ENCODE results near the gene L1CAM. TPM values are rescaled to one million over a fixed set of nuclear protein-coding genes. Genes with fewer than 3 reads are reported as not detected.

L1CAM gene
- polyA plus RNA-seq, 1 of the 3 experiments (the other 2 are of a cell fraction): 1.9 TPM

GRCh38 chrX:153845195-153845594, 40.8 kb downstream of the L1CAM start:
- H3K27me3 ChIP-seq (ENCODE audit: insufficient read depth): peaks cover 47% of the 10 kb centered on the region

DNA sequence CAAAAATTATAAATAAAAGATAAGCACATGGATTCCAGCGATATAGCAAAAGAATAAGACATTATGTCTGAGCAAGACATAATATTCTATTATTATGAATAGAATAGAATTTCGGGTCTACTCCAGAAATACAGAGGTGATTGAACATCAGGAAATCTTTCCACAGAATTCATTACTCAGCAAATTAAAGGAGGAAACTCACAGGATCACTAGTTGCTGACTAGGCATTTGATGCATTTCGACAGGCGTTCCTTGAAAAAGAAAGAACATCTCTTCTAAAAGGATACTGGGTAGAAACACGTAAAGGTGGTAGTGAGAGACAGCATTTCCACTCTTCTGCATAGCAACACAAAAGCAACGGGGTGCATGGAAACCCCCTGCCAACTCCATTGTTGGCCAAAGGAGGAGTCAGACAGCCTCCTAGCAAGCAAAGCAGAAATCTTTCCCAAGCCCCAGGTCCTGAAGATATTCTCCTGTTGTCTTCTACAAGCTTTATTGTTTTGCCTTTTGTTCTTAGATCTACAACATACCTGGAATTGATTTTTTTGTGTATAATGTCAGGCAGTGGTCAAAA, 41.4 kb downstream of the L1CAM start:
- H3K27me3 ChIP-seq (ENCODE audit: insufficient read depth): peaks cover 41% of the 10 kb centered on the region
- H3K27ac ChIP-seq (ENCODE audit: low read depth in 2 of 2, low read length in 1 of 2): no peak overlapping the region
- ChIA-PET CTCF (no interaction called here), POLR2A (no interaction called here)
- H4K20me1 ChIP-seq (ENCODE audit: insufficient read depth): no peaks in the 10 kb centered on the region
- H3K9me2 ChIP-seq: no peaks in the 10 kb centered on the region
- no peaks in the 10 kb centered on the region for H3K4me1 ChIP-seq (ENCODE audit: control insufficient read depth in 1 of 2, insufficient read depth in 2 of 2, low read depth in 1 of 2, low read length in 1 of 2)
- no peak for DNase-seq
- H3K9me3 ChIP-seq: no peaks in the 10 kb centered on the region
- H3F3A ChIP-seq (replicated peaks; ENCODE audit: insufficient read depth): no peaks in the 10 kb centered on the region
- H3K79me2 ChIP-seq (ENCODE audit: insufficient read depth): no peaks in the 10 kb centered on the region
- H3K4me3 ChIP-seq (ENCODE audit: low read depth in 2 of 2, low read length in 1 of 2): no peak overlapping the region
- H2AFZ ChIP-seq (ENCODE audit: low read depth): no peak overlapping the region
- no peak overlapping the region for H3K9ac ChIP-seq
- WGBS (ENCODE audit: low lambda C conversion rate): 26% methylated on average over 6 of the region's 6 CpGs
- no peaks in the 10 kb centered on the region for H3K36me3 ChIP-seq (replicated peaks in 1 of 2; ENCODE audit: control insufficient read depth in 1 of 2, insufficient read depth in 2 of 2, low read length in 1 of 2)
- TF ChIP-seq POLR2AphosphoS5 (IDR thresholded peaks at IDR 0.05; ENCODE audit: low read depth, low read length) (no peak), USF2 (IDR thresholded peaks at IDR 0.05; ENCODE audit: borderline replicate concordance, low read depth, low read length) (no peak), GABPA (IDR thresholded peaks at IDR 0.05; ENCODE audit: low read depth) (no peak), EZH2phosphoT487 (IDR thresholded peaks at IDR 0.05; ENCODE audit: borderline replicate concordance, low read depth) (no peak), SIN3A (IDR thresholded peaks at IDR 0.05; ENCODE audit: borderline replicate concordance, low read depth, low read length) (no peak), CHD2 (IDR thresholded peaks at IDR 0.05; ENCODE audit: low read length, partially characterized antibody) (no peak), MXI1 (IDR thresholded peaks at IDR 0.05; ENCODE audit: low read depth, low read length) (no peak), TCF12 (IDR thresholded peaks at IDR 0.05) (no peak), FOSL2 (IDR thresholded peaks at IDR 0.05; ENCODE audit: borderline replicate concordance, low read depth) (no peak), RCOR1 (IDR thresholded peaks at IDR 0.05; ENCODE audit: low read length) (no peak), EP300 (IDR thresholded peaks at IDR 0.05; ENCODE audit: borderline replicate concordance in 1 of 2, low read depth in 1 of 2, low read length in 1 of 2) (no peak), USF1 (IDR thresholded peaks at IDR 0.05; ENCODE audit: borderline replicate concordance, low read depth) (no peak), GATA2 (CRISPR knock-in tag; IDR thresholded peaks at IDR 0.05) (no peak), NFIC (IDR thresholded peaks at IDR 0.05; ENCODE audit: borderline replicate concordance) (no peak), REST (IDR thresholded peaks at IDR 0.05; ENCODE audit: low read depth, low read length) (no peak), YY1 (IDR thresholded peaks at IDR 0.05; ENCODE audit: low read depth) (no peak)
- TF ChIP-seq, protein P1, sequence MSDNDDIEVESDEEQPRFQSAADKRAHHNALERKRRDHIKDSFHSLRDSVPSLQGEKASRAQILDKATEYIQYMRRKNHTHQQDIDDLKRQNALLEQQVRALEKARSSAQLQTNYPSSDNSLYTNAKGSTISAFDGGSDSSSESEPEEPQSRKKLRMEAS (IDR thresholded peaks at IDR 0.05; ENCODE audit: low read depth): no peak
- H3K4me2 ChIP-seq: no peak overlapping the region

More at GRCh38 chrX:153845195-153845594, 40.8 kb downstream of the L1CAM start:
- ChIA-PET POLR2A (no interaction called here), CTCF (no interaction called here)
- no peak overlapping the region for H3K27ac ChIP-seq (ENCODE audit: low read depth in 2 of 2, low read length in 1 of 2)
- TF ChIP-seq NFIC (IDR thresholded peaks at IDR 0.05; ENCODE audit: borderline replicate concordance): no peak
- H3F3A ChIP-seq (replicated peaks; ENCODE audit: insufficient read depth): no peaks in the 10 kb centered on the region
- no peaks in the 10 kb centered on the region for H4K20me1 ChIP-seq (ENCODE audit: insufficient read depth)
- WGBS (ENCODE audit: low lambda C conversion rate): 28% methylated on average over 6 of the region's 6 CpGs
- no peaks in the 10 kb centered on the region for H3K9me3 ChIP-seq
- no peak overlapping the region for H3K4me3 ChIP-seq (ENCODE audit: low read depth in 2 of 2, low read length in 1 of 2)
- no peaks in the 10 kb centered on the region for H3K36me3 ChIP-seq (replicated peaks in 1 of 2; ENCODE audit: control insufficient read depth in 1 of 2, insufficient read depth in 2 of 2, low read length in 1 of 2)
- H3K4me2 ChIP-seq: no peak overlapping the region
- H3K9ac ChIP-seq: no peak overlapping the region
- no peaks in the 10 kb centered on the region for H3K9me2 ChIP-seq
- H2AFZ ChIP-seq (ENCODE audit: low read depth): no peak overlapping the region
- no peaks in the 10 kb centered on the region for H3K79me2 ChIP-seq (ENCODE audit: insufficient read depth)
- H3K4me1 ChIP-seq (ENCODE audit: control insufficient read depth in 1 of 2, insufficient read depth in 2 of 2, low read depth in 1 of 2, low read length in 1 of 2): no peaks in the 10 kb centered on the region
- DNase-seq: no peak

Measured in SK-N-SH (cell line).